Endodermal cell (in vitro differentiated cells): ENCODE results near the gene FAM120B. TPM values are rescaled to one million over a fixed set of nuclear protein-coding genes. Genes with fewer than 3 reads are reported as not detected.

Source experiments
- DNase-seq: peaks from one replicate; pipeline ENCODE4 v3.0.0-alpha.2; 2017
- H3K27ac ChIP-seq: 2 replicates; pipeline ENCODE4 v1.5.1; 2013; ENCODE audit warnings: mild to moderate bottlenecking, low read depth, low read length, moderate library complexity
- H3K27me3 ChIP-seq: 2 replicates; pipeline ENCODE4 v1.6.1; 2013; ENCODE audit warnings: mild to moderate bottlenecking, low read length, moderate library complexity; ENCODE audit not compliant: insufficient read depth, control insufficient read depth, poor library complexity, severe bottlenecking
- H3K36me3 ChIP-seq: 2 replicates; pipeline ENCODE4 v1.7.0; 2013; ENCODE audit warnings: mild to moderate bottlenecking, low read length, moderate library complexity; ENCODE audit not compliant: control insufficient read depth, insufficient read depth
- H3K4me1 ChIP-seq: one replicate; pipeline ENCODE4 v1.7.0; 2013; ENCODE audit warnings: low read length; ENCODE audit not compliant: control insufficient read depth, insufficient read depth
- H3K4me3 ChIP-seq: 2 replicates; pipeline ENCODE4 v1.5.1; 2013; ENCODE audit warnings: mild to moderate bottlenecking, low read length, moderate library complexity
- H3K9ac ChIP-seq: 2 replicates; pipeline ENCODE4 v1.6.1; 2013; ENCODE audit warnings: mild to moderate bottlenecking, low read length, moderate library complexity; ENCODE audit not compliant: poor library complexity, severe bottlenecking; ENCODE audit errors: extremely low read depth
- H3K9me3 ChIP-seq: 2 replicates; pipeline ENCODE4 v1.6.1; 2013; ENCODE audit warnings: mild to moderate bottlenecking, low read length, moderate library complexity; ENCODE audit not compliant: control insufficient read depth
- H3K27ac Mint-ChIP-seq: 2 replicates; pipeline ENCODE4 v1.8.0; 2020; ENCODE audit warnings: mixed read lengths
- H3K27me3 Mint-ChIP-seq: 2 replicates; pipeline ENCODE4 v1.8.0; 2021; ENCODE audit warnings: mild to moderate bottlenecking, mixed read lengths; ENCODE audit not compliant: insufficient read depth
- H3K36me3 Mint-ChIP-seq: 2 replicates; pipeline ENCODE4 v1.8.0; 2020; ENCODE audit warnings: low read depth, mixed read lengths
- H3K4me1 Mint-ChIP-seq: 2 replicates; pipeline ENCODE4 v1.8.0; 2020; ENCODE audit warnings: mixed read lengths
- H3K4me3 Mint-ChIP-seq: 2 replicates; pipeline ENCODE4 v1.8.0; 2020; ENCODE audit warnings: mild to moderate bottlenecking, moderate library complexity, mixed read lengths
- H3K9me3 Mint-ChIP-seq: 2 replicates; pipeline ENCODE4 v1.8.0; 2020; ENCODE audit warnings: mild to moderate bottlenecking, mixed read lengths
- WGBS, 2 experiments: methylation state at CpG; one replicate each; pipeline versions ENCODE4 v1.1.5 to v1.1.7; 2013; ENCODE audit warnings: missing lambda C conversion rate in 2 of 2, mixed read lengths in 1 of 2; ENCODE audit not compliant: insufficient coverage in 1 of 2, insufficient read length in 1 of 2; 5-methylcytosine and 5-hydroxymethylcytosine counted together
- total RNA-seq, 2 donors: library from RNA; stranded (reverse); fragmentation: NEBNext Ultra II Directional in 1 of 2; extraction: Animal tissue kit (Norgen Biotek cat#: 25700) in 1 of 2; gene quantifications; 2 replicates in 1 of 2; 3 replicates in 1 of 2; pipeline ENCODE4 v1.2.1, GENCODE V29; 2021
- TF ChIP-seq, protein P1 (sequence below): fragments of 200-600 bp; sonication (generic); conservative IDR thresholded peaks from 2 replicates; pipeline ENCODE4 v1.5.0; 2021; ENCODE audit warnings: antibody characterized with exemption, mild to moderate bottlenecking

FAM120B gene
- total RNA-seq, 2 donors from 2014 or later = 25.7 to 27.5 TPM

DNA sequence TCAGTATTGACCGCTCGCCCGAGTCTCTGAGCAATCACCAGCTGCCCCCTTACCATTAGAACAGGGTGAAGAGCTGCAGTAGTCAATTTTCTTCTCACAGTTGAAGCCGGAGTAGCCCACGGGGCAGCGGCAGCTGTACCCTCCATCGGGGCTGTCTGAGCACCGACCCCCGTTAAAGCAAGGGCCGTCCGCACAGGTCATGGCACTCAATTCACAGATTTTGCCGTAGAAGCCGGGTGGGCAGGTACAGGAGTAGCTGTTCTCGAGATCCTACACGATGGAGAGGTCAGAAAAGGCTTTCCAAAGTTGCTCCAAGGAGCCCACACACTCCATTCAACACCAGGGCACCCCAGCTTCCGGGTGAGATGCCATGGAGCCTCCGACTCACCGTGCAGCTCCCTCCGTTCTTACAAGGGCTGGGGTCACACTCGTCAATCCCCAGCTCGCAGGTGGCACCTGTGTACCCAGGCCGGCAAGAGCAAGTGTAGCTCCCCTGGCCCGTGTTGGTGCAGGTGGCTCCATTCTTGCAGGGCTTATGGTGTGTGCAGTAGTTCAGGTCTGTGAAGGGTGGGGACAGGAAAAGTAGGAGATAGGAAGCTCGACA is 21.6 kb upstream of the FAM120B start:
- H3K27ac ChIP-seq = no peak overlapping the region
- peaks cover 52% of the 10 kb centered on the region for H3K27me3 Mint-ChIP-seq
- H3K9me3 Mint-ChIP-seq = no peaks in the 10 kb centered on the region
- H3K27ac Mint-ChIP-seq = no peak overlapping the region
- H3K36me3 Mint-ChIP-seq = peaks cover 10% of the 10 kb centered on the region
- H3K9me3 ChIP-seq = no peaks in the 10 kb centered on the region
- DNase-seq = peak; percentile 15
- H3K4me1 ChIP-seq = peaks cover 16% of the 10 kb centered on the region
- no peak overlapping the region for H3K9ac ChIP-seq
- H3K36me3 ChIP-seq = no peaks in the 10 kb centered on the region
- H3K4me3 ChIP-seq = no peak overlapping the region
- TF ChIP-seq, protein P1, sequence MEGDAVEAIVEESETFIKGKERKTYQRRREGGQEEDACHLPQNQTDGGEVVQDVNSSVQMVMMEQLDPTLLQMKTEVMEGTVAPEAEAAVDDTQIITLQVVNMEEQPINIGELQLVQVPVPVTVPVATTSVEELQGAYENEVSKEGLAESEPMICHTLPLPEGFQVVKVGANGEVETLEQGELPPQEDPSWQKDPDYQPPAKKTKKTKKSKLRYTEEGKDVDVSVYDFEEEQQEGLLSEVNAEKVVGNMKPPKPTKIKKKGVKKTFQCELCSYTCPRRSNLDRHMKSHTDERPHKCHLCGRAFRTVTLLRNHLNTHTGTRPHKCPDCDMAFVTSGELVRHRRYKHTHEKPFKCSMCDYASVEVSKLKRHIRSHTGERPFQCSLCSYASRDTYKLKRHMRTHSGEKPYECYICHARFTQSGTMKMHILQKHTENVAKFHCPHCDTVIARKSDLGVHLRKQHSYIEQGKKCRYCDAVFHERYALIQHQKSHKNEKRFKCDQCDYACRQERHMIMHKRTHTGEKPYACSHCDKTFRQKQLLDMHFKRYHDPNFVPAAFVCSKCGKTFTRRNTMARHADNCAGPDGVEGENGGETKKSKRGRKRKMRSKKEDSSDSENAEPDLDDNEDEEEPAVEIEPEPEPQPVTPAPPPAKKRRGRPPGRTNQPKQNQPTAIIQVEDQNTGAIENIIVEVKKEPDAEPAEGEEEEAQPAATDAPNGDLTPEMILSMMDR = no peak
- no peak overlapping the region for H3K4me3 Mint-ChIP-seq
- WGBS, 2 experiments = 93 to 99% methylated on average over 9 to 24 of the region's 24 CpGs
- peaks cover 20% of the 10 kb centered on the region for H3K4me1 Mint-ChIP-seq
- H3K27me3 ChIP-seq = peaks cover 53% of the 10 kb centered on the region

DNA sequence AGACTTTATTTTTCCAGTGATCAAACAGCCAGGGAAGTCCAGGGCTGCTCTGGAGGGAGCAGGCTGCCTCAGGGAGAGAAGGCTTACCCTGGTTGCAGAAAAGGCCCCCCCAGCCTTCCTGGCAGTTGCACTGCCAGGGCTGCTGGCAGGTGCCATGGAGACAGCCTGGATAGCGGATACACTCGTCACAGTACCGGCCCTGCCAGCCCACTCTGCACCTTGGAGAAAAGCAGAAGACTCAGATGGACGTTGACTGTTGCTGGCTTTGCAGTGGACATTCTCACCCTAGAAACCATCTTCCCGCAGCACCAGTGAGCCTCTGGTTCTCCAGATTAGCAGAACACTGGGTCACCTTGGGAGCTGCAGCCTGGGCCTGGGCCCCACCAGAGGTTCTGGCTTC is 21.1 kb upstream of the FAM120B start:
- Histone ChIP-seq H3K9me3 (no peaks in the 10 kb centered on the region), H3K27ac (no peak overlapping the region), H3K9ac (no peak overlapping the region), H3K36me3 (no peaks in the 10 kb centered on the region), H3K4me1 (peaks cover 16% of the 10 kb centered on the region), H3K4me3 (no peak overlapping the region), H3K27me3 (peaks cover 58% of the 10 kb centered on the region)
- TF ChIP-seq, protein P1 = no peak
- no peak for DNase-seq
- Mint-ChIP-seq H3K4me3 (no peak overlapping the region), H3K27ac (no peak overlapping the region), H3K9me3 (no peaks in the 10 kb centered on the region), H3K4me1 (peaks cover 20% of the 10 kb centered on the region), H3K36me3 (peaks cover 10% of the 10 kb centered on the region), H3K27me3 (peaks cover 55% of the 10 kb centered on the region)
- WGBS, 2 experiments = 88 to 92% methylated on average over 5 of the region's 5 CpGs

DNA sequence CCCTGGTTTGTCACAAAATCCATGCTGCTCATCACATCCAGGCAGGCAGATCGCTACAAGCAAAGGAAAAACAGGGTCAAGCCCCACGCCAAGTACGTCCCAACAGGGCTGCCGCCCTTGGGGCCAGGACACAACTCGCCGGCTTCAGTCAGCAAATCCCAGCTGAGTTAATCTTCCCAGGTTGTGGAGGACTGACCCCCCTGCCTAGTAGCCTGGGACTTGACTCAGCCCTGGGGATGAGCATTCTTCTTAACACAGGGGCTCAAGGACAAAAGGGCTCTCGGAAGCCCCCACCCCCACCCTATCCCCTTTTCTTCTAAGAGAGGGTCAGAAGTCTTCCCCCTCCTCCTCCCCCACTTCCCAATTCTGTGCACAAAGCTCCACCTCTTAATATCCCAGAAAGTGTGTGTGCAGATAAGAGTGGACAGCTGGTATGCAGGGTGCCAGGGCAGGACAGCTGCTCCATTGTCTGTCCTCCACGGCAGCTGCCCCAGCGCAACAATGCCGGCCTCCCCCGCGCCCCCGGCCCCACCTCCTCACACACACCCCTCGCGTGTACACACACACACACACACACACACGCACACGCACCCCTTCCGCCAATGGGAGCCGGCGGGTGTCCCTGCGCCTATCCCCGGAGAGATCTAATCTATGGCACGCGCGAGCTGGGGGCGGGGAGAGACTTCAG is 20.2 kb upstream of the FAM120B start:
- TF ChIP-seq, protein P1 = no peak
- Histone ChIP-seq H3K9ac (no peak overlapping the region), H3K27me3 (peaks cover 66% of the 10 kb centered on the region), H3K36me3 (no peaks in the 10 kb centered on the region), H3K4me3 (peak overlapping the region; percentile 26), H3K27ac (peak overlapping the region; percentile 19), H3K4me1 (peaks cover 16% of the 10 kb centered on the region), H3K9me3 (no peaks in the 10 kb centered on the region)
- Mint-ChIP-seq H3K4me3 (peak overlapping the region; percentile 0), H3K27me3 (peaks cover 55% of the 10 kb centered on the region), H3K4me1 (peaks cover 20% of the 10 kb centered on the region), H3K27ac (peak overlapping the region; percentile 39), H3K9me3 (no peaks in the 10 kb centered on the region), H3K36me3 (peaks cover 10% of the 10 kb centered on the region)
- peak; percentile 72 for DNase-seq
- 0 to 21% methylated on average over 2 to 26 of the region's 26 CpGs for WGBS, 2 experiments
